Measurements from ENCODE around the gene NAT9. TPM values are rescaled to one million over a fixed set of nuclear protein-coding genes. Genes with fewer than 3 reads are reported as not detected.

The NAT9 gene
- total RNA-seq, 1 donor from 2014 or later = 48.9 TPM

GRCh38 chr17:74779948-74780400 is 3.8 kb upstream of the NAT9 start:
- TF ChIP-seq, protein P1, sequence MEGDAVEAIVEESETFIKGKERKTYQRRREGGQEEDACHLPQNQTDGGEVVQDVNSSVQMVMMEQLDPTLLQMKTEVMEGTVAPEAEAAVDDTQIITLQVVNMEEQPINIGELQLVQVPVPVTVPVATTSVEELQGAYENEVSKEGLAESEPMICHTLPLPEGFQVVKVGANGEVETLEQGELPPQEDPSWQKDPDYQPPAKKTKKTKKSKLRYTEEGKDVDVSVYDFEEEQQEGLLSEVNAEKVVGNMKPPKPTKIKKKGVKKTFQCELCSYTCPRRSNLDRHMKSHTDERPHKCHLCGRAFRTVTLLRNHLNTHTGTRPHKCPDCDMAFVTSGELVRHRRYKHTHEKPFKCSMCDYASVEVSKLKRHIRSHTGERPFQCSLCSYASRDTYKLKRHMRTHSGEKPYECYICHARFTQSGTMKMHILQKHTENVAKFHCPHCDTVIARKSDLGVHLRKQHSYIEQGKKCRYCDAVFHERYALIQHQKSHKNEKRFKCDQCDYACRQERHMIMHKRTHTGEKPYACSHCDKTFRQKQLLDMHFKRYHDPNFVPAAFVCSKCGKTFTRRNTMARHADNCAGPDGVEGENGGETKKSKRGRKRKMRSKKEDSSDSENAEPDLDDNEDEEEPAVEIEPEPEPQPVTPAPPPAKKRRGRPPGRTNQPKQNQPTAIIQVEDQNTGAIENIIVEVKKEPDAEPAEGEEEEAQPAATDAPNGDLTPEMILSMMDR (IDR thresholded peaks at IDR 0.05) = no peak
- no peak for DNase-seq (ENCODE audit: low spot score)
- Mint-ChIP-seq H3K36me3 (ENCODE audit: low read depth) (peaks cover 11% of the 10 kb centered on the region), H3K4me1 (ENCODE audit: low read depth) (peaks cover 35% of the 10 kb centered on the region), H3K4me3 (ENCODE audit: unreplicated experiment) (no peak overlapping the region), H3K27me3 (ENCODE audit: low read depth) (no peaks in the 10 kb centered on the region), H3K9me3 (ENCODE audit: low read depth) (no peaks in the 10 kb centered on the region), H3K27ac (ENCODE audit: unreplicated experiment) (no peak overlapping the region)

GRCh38 chr17:74779501-74779900 is 3.4 kb upstream of the NAT9 start:
- no peak overlapping the region for H3K4me3 Mint-ChIP-seq (ENCODE audit: unreplicated experiment)
- H3K9me3 Mint-ChIP-seq (ENCODE audit: low read depth) = no peaks in the 10 kb centered on the region
- peaks cover 32% of the 10 kb centered on the region for H3K4me1 Mint-ChIP-seq (ENCODE audit: low read depth)
- TF ChIP-seq, protein P1 (IDR thresholded peaks at IDR 0.05) = no peak
- H3K27ac Mint-ChIP-seq (ENCODE audit: unreplicated experiment) = no peak overlapping the region
- peaks cover 10% of the 10 kb centered on the region for H3K36me3 Mint-ChIP-seq (ENCODE audit: low read depth)
- H3K27me3 Mint-ChIP-seq (ENCODE audit: low read depth) = no peaks in the 10 kb centered on the region
- DNase-seq (ENCODE audit: low spot score) = no peak

DNA sequence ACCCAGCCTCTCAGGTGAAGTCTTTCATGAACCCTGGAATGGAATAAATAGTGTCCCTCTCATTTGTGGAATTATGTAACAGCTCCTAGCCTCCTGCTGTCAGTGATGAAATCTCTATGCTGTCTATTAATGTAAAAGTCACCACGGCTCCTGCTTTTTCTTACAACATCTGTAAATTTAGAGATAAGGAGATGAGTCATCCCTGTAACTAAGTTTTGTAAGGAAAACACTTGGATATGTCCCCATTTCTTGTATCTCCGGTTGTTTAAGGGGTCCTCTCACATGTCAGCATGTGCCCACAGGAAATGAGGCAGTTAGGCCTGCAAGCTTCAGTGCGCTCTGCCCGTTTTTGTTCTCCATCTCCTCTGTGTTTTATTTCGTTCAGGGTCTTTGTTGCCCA is 2.8 kb upstream of the NAT9 start:
- H3K4me1 Mint-ChIP-seq (ENCODE audit: low read depth) = peaks cover 33% of the 10 kb centered on the region
- no peak overlapping the region for H3K4me3 Mint-ChIP-seq (ENCODE audit: unreplicated experiment)
- H3K36me3 Mint-ChIP-seq (ENCODE audit: low read depth) = peaks cover 8% of the 10 kb centered on the region
- no peaks in the 10 kb centered on the region for H3K9me3 Mint-ChIP-seq (ENCODE audit: low read depth)
- TF ChIP-seq, protein P1 (IDR thresholded peaks at IDR 0.05) = no peak
- H3K27me3 Mint-ChIP-seq (ENCODE audit: low read depth) = no peaks in the 10 kb centered on the region
- DNase-seq (ENCODE audit: low spot score) = no peak
- H3K27ac Mint-ChIP-seq (ENCODE audit: unreplicated experiment) = no peak overlapping the region

DNA sequence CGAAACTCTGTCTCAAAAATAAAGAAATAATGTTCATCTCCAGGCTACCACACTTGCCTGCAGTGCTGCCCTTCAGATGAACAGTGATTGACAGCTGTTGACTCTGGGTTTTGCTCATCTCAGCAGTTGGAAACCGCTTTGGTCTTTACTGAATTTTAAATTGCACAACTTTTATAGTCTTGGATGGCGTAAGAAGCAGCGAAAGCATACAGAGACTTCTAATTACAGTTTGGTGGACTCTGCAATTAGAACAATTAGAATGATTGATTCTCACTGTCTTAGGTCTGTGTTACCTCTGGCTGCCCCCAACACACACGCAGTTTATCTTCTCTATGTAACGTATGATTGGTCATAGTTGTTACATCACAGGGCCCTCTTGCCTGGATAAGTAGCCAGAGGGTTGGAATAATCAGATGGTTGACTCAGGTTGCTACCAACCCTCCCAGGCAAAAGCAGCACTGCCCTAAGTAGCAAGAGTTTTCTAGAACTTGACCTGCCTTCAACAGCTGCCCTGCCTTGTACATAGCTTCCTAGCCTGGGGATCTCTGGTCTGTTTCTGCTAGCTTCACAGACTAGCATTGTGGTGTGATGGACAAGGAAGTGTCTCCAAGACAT is 1.9 kb upstream of the NAT9 start:
- Mint-ChIP-seq H3K27ac (ENCODE audit: unreplicated experiment) (no peak overlapping the region), H3K9me3 (ENCODE audit: low read depth) (no peaks in the 10 kb centered on the region)

DNA sequence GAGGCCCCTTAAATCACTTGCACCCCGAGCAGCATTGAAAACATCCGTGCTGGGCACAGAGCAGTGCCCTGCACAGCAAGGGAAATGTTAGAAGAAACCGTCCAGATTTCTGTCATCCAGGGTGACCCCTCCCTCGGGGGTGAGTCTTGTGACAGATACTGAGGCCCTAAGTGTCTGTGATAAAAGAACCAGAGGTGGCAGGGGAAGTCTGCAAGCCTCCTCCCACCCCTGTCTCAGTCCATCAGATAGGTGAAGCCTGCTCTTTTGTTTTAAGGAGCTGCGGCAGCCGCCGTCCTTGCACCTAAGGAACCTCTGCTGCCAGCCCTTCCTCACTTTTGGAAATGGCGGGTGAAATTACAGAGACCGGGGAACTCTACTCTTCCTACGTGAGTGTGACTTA is 845 bp upstream of the NAT9 start:
- H3K9me3 Mint-ChIP-seq (ENCODE audit: low read depth) = no peaks in the 10 kb centered on the region
- peak overlapping the region; percentile 97 for H3K4me3 Mint-ChIP-seq (ENCODE audit: unreplicated experiment)
- no peak for DNase-seq (ENCODE audit: low spot score)
- peaks cover 12% of the 10 kb centered on the region for H3K36me3 Mint-ChIP-seq (ENCODE audit: low read depth)
- peaks cover 51% of the 10 kb centered on the region for H3K4me1 Mint-ChIP-seq (ENCODE audit: low read depth)
- H3K27ac Mint-ChIP-seq (ENCODE audit: unreplicated experiment) = peak overlapping the region; percentile 57
- TF ChIP-seq, protein P1 (IDR thresholded peaks at IDR 0.05) = no peak
- no peaks in the 10 kb centered on the region for H3K27me3 Mint-ChIP-seq (ENCODE audit: low read depth)

More for the DNA sequence above, 1.9 kb upstream of the NAT9 start:
- Mint-ChIP-seq H3K36me3 (ENCODE audit: low read depth) (peaks cover 9% of the 10 kb centered on the region), H3K27me3 (ENCODE audit: low read depth) (no peaks in the 10 kb centered on the region), H3K4me1 (ENCODE audit: low read depth) (peaks cover 43% of the 10 kb centered on the region), H3K4me3 (ENCODE audit: unreplicated experiment) (no peak overlapping the region)
- TF ChIP-seq, protein P1 (IDR thresholded peaks at IDR 0.05) = no peak
- DNase-seq (ENCODE audit: low spot score) = no peak

Data from chondrocyte (in vitro differentiated cells).